Measurements from ENCODE around the gene GRK5.
A peak's percentile ranks its signal among the peaks of the same experiment; 100 is the strongest.

The GRK5 gene

GRCh38 chr10:119289227-119289920 is 82.0 kb downstream of the GRK5 start:
- DNase-seq: peak in 3 of 10 donors; percentile 17 to 75 (median 54)
- intact Hi-C loops (cut with DNase I): no loop called here

GRCh38 chr10:119290301-119291048 is 83.1 kb downstream of the GRK5 start:
- peak in 3 of 10 donors; percentile 5 to 43 (median 31) for DNase-seq
- intact Hi-C loops (cut with DNase I): no loop called here

GRCh38 chr10:119291223-119291900 is 84.0 kb downstream of the GRK5 start:
- intact Hi-C loops (cut with DNase I): no loop called here

GRCh38 chr10:119292968-119293760 is 85.8 kb downstream of the GRK5 start:
- peak in 3 of 10 donors; percentile 21 to 27 (median 21) for DNase-seq
- intact Hi-C loops (cut with DNase I): no loop called here

More at GRCh38 chr10:119291223-119291900, 84.0 kb downstream of the GRK5 start:
- peak in 3 of 10 donors; percentile 31 to 48 (median 32) for DNase-seq

GRCh38 chr10:119296703-119297102 is 89.3 kb downstream of the GRK5 start:
- intact Hi-C loops (cut with DNase I): no loop called here
- DNase-seq: peak in 2 of 10 donors; percentile 52 to 72

- peak in 3 of 10 donors; percentile 1 to 22 (median 16) for DNase-seq
- intact Hi-C loops (cut with DNase I): no loop called here
Measured at GRCh38 chr10:119297207-119297968, 90.0 kb downstream of the GRK5 start.

- peak in 3 of 10 donors; percentile 27 to 31 (median 29) for DNase-seq
- intact Hi-C loops (cut with DNase I): no loop called here
Measured at GRCh38 chr10:119298810-119299209, 91.4 kb downstream of the GRK5 start.

GRCh38 chr10:119299531-119299930 is 92.2 kb downstream of the GRK5 start:
- intact Hi-C loops (cut with DNase I): no loop called here
- DNase-seq: peak in 1 of 10 donors; percentile 22

- DNase-seq: peak in 3 of 10 donors; percentile 24 to 47 (median 31)
- intact Hi-C loops (cut with DNase I): no loop called here
Measured at GRCh38 chr10:119301397-119301796, 94.0 kb downstream of the GRK5 start.

- intact Hi-C loops (cut with DNase I): no loop called here
- DNase-seq: peak in 2 of 10 donors; percentile 4 to 28
Measured at GRCh38 chr10:119302172-119302571, 94.8 kb downstream of the GRK5 start.

GRCh38 chr10:119302591-119303253 is 95.4 kb downstream of the GRK5 start:
- DNase-seq: peak in 3 of 10 donors; percentile 26 to 38 (median 33)
- intact Hi-C loops (cut with DNase I): no loop called here

- intact Hi-C loops (cut with DNase I): no loop called here
- peak in 2 of 10 donors; percentile 25 to 42 for DNase-seq
Measured at GRCh38 chr10:119303886-119304285, 96.5 kb downstream of the GRK5 start.

- peak in 1 of 10 donors; percentile 62 for DNase-seq
- intact Hi-C loops (cut with DNase I): no loop called here
Measured at GRCh38 chr10:119304541-119304940, 97.2 kb downstream of the GRK5 start.

GRCh38 chr10:119305860-119306513 is 98.6 kb downstream of the GRK5 start:
- peak in 5 of 10 donors; percentile 8 to 78 (median 31) for DNase-seq
- intact Hi-C loops (cut with DNase I): no loop called here

- intact Hi-C loops (cut with DNase I): no loop called here
- DNase-seq: peak in 2 of 10 donors; percentile 14 to 82
Measured at GRCh38 chr10:119306514-119306951, 99.2 kb downstream of the GRK5 start.

- intact Hi-C loops (cut with DNase I): no loop called here
- no peak for DNase-seq
Measured at GRCh38 chr10:119306986-119307392, 99.6 kb downstream of the GRK5 start.

- intact Hi-C loops (cut with DNase I): no loop called here
- peak in 3 of 10 donors; percentile 9 to 55 (median 55) for DNase-seq
Measured at GRCh38 chr10:119308089-119308488, 100.7 kb downstream of the GRK5 start.
